ENCODE measurements around the gene RERE. TPM values are rescaled to one million over a fixed set of nuclear protein-coding genes. Genes with fewer than 3 reads are reported as not detected.

The RERE gene
- polyA plus RNA-seq, 4 donors, result 112 to 163 (median 156) TPM

- no peak for DNase-seq (ENCODE audit: low read depth in 4 of 4, low spot score in 3 of 4)
Measured at GRCh38 chr1:8330271-8331125, 486.9 kb downstream of the RERE start.

GRCh38 chr1:8329858-8330257, 487.6 kb downstream of the RERE start:
- no peak for DNase-seq (ENCODE audit: low read depth in 4 of 4, low spot score in 3 of 4)

GRCh38 chr1:8329439-8329838, 488.0 kb downstream of the RERE start:
- no peak for DNase-seq (ENCODE audit: low read depth in 4 of 4, low spot score in 3 of 4)

GRCh38 chr1:8328271-8328670, 489.2 kb downstream of the RERE start:
- no peak for DNase-seq (ENCODE audit: low read depth in 4 of 4, low spot score in 3 of 4)

- no peak for DNase-seq (ENCODE audit: low read depth in 4 of 4, low spot score in 3 of 4)
Measured at GRCh38 chr1:8326265-8326664, 491.2 kb downstream of the RERE start.

GRCh38 chr1:8325771-8326170, 491.7 kb downstream of the RERE start:
- no peak for DNase-seq (ENCODE audit: low read depth in 4 of 4, low spot score in 3 of 4)

- DNase-seq (ENCODE audit: low read depth in 4 of 4, low spot score in 3 of 4), result no peak
Measured at GRCh38 chr1:8324176-8324810, 493.1 kb downstream of the RERE start.

- DNase-seq (ENCODE audit: low read depth in 4 of 4, low spot score in 3 of 4), result no peak
Measured at GRCh38 chr1:8323706-8324105, 493.7 kb downstream of the RERE start.

- DNase-seq (ENCODE audit: low read depth in 4 of 4, low spot score in 3 of 4), result no peak
Measured at GRCh38 chr1:8321612-8322011, 495.8 kb downstream of the RERE start.

- DNase-seq (ENCODE audit: low read depth in 4 of 4, low spot score in 3 of 4), result no peak
Measured at GRCh38 chr1:8318436-8318835, 499.0 kb downstream of the RERE start.

- peak in 1 of 4 donors; percentile 46 for DNase-seq (ENCODE audit: low read depth in 4 of 4, low spot score in 3 of 4)
Measured at GRCh38 chr1:8317647-8318381, 499.6 kb downstream of the RERE start, which contains the start of gene SLC45A1. Gene SLC45A1 (plus strand): TSS chr1:8318114. CDS start chr1:8324330, 6,216 bp downstream.

- no peak for DNase-seq (ENCODE audit: low read depth in 4 of 4, low spot score in 3 of 4)
Measured at GRCh38 chr1:8315573-8316475, 501.6 kb downstream of the RERE start.

GRCh38 chr1:8314346-8315280, 502.8 kb downstream of the RERE start:
- peak; percentile 57 to 76 (median 63) for DNase-seq (ENCODE audit: low read depth in 4 of 4, low spot score in 3 of 4)

- DNase-seq (ENCODE audit: low read depth in 4 of 4, low spot score in 3 of 4), result no peak
Measured at GRCh38 chr1:8313231-8313630, 504.2 kb downstream of the RERE start.

- DNase-seq (ENCODE audit: low read depth in 4 of 4, low spot score in 3 of 4), result no peak
Measured at GRCh38 chr1:8312235-8313218, 504.9 kb downstream of the RERE start.

- no peak for DNase-seq (ENCODE audit: low read depth in 4 of 4, low spot score in 3 of 4)
Measured at GRCh38 chr1:8311068-8311718, 506.2 kb downstream of the RERE start.

GRCh38 chr1:8307628-8308027, 509.8 kb downstream of the RERE start:
- no peak for DNase-seq (ENCODE audit: low read depth in 4 of 4, low spot score in 3 of 4)

Data from left renal pelvis (tissue), 4 donors.